GM19467 (cell line): Measurements from ENCODE around the gene NMNAT1.
"Not testable (repeated sequence)": the region's sequence is repeated elsewhere in the genome, so short reads cannot be mapped to it uniquely, and the experiment has no call there.

Experiments
- ATAC-seq: cut with Tn5 transposase; IDR thresholded peaks from one replicate; pipeline ENCODE4 v1.9.1; 2021; ENCODE audit warnings: mild to moderate bottlenecking, moderate library complexity; ENCODE audit not compliant: unreplicated experiment

Gene NMNAT1

DNA sequence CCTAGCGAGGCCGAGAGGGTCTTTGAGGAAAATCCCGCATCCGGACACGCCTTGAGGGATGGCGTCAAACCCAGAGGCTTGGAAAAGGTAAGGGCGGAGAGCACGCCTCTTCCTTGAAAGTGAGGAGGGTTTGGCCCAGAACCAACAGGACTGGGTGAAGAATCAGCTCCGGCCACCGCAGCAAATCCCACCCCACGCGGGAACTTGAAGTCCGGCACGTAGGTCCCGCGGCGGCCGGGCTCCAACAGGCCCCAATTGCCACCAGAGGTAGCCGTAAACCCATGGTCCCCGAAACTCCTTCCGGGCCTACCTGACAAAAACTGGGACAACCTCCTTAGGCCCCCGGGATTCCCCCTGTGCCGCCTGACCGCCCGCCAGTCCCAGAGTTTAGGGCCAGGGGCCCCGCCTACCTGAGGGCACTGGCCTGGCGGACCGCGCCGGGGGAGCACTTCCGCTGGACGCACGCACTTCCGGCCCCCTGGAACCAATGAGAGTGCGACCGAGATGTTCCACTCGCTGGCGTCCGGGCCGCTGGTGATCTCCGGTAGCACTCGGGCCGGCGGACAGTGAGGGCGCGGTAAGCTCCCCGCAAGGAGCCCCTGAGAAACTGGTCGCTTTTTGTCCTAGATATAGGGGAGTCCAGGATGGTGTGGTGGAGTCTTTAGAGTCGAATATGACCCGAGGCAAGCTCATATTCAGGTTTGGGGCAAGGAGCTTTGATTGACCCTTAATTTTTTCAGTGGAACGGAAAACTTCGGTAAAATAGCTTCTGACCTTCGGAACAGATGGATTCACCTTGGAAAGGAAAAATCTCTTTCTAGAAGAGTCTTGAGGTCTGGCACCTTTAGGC, at the start of gene NMNAT1, which contains the start of gene LZIC:
Gene NMNAT1 (plus strand): TSS at position 537 of the 850 bp plus-strand sequence. CDS start 28,599 bp downstream, outside the sequence.
Gene LZIC (minus strand): TSS at position 453 of the 850 bp plus-strand sequence. CDS start 6,772 bp downstream, outside the sequence.
- ATAC-seq, result peak; percentile 93

DNA sequence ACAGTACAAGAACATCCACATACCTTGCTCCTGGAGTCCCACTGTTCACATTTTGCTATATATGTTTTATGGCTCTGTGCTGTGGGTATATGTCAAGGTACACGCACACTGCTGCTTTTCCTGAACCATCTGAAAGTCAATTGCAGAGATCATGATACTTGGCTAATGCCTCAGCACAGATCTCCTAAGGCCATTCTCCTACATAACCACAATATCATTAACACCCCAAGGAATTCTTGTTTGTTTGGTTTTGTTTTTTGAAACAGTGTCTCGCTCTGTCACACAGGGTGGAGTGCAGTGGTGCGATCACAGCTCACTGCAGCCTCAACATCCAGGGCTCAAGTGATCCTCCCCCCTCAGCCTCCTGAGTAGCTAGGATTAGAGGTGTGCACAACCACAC, 49.2 kb upstream of the NMNAT1 start:
- ATAC-seq, result no peak

DNA sequence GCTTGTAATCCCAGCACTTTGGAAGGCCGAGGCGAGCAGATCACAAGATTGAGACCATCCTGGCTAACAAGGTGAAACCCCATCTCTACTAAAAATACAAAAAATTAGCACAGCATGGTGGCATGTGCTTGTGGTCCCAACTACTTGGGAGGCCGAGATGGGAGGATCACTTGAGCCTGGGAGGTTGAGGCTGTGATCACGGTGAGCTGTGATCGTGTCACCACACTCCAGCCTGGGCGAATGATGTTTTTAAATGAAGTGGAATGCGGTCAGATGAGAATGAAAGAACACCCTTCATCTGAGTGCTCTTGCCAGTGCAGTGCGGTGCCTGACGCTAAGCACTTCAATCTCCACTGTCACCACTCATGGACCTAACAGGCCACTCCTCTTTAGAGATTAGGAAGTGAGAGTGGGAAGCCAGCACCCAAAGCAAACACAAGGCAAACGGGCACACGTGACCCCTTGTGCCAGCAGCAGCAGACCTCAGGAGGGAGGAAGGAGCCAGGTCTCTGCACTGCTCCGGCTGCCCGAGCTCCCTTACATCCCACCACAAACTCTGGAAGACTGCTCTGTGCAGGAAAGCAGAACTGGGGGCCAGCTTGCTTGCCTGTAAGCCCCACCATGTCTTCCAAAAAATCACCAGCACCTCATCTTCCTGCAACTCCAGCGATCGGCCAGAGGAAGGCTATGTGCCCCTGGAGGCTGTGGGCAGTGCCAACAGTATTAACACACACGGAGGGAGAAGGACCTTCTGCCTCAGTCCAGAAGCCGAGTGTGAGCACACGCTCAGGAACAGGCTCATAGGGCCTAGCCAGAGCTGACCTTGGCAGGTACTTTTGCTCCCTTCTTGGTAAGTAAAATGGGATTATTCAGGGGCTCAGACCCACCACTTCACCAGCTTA, 42.9 kb upstream of the NMNAT1 start:
- ATAC-seq, result no peak

DNA sequence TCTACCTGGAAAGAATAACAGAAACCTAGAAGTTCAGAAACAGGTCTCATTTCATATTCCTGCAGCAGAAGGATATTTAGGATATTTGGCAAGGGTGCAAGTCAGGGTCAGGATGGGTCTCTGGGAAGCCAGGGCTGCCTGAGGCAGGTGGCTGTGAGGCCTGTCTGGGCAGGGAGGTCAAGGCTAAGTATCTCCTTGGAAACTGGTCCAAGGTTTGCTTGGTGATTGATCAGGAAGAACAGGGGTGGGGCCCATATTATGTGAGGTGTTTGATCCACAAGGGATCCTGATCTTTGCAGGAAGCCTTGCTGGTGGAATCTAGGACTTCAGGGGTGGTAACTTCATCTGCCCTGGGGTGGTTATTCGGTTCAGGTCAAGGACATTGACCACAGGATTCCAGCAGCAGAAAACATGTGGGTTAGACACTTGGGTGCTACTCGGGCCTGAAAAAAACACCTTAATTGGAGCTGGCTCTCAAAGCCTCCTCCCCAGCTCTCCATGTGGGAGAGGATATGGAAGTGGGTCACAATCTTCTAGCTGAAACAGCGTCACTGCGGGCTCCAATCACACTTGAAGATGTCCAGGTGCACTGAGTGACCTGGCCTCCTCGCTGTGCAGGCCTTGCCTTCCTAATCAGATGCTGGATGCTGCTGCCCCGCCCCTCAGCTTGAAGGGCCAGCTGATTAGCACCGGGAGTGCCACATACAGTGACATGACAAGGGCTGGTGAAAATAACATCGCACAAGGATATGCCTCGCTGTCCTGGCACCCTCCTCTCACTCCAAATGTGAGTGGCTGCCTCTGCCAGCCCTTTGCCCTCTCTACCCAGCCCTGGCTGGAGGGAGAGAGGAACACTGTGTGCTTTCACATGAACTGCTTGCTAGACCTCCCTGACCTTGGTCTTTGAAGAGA, 41.9 kb upstream of the NMNAT1 start:
- ATAC-seq, result no peak

DNA sequence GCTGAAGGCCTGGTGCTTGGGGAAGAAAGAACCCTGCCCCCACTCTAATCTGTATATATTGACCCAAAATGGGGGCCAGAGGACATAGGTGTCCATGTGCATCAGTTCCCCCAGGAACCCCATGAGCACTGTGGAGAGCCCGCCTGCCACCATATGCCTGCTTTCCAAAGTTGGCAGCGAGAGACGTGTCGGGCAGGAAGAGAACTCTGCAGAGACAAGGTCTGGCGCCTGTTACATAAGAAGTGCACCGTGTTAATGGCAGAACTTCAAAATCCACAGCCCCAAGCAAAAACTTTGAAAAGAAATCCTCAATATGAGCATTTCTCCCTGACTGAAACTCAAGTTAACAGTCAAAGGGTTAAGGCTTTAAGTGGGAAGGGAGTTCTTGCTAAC, 41.2 kb upstream of the NMNAT1 start:
- ATAC-seq, result no peak

DNA sequence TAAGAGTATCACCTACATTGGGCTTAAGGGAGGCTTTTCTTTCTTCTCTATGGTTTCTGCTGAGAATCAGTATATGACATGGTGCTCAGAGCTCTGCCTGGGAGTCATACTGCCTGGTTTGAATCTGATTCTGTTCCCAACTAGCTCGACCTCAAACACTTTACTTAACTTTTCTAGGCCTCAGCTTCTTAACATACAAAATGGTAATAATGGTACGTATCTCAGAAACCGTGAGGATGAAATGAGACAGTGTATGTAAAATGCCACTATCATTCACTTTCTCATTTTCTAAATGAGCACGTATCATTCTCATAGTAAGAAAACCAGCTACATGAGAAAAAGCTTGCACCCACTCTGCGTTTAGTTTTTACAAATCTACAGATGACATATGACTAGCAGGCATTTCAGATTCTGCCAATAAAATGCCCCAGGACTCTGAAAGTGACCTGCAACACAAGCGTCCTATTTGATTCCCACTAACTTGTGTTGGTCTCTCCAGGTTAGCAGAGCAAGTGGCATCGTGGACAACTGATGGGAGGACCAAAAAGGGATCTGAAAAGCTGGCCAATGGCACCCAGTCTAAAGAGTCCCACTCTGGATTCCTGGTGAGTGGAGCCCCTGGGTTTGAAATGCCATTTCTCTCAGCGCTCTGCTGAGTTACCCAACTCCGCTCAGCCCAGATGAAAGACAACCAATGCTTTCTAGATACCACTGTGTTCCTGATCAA, 39.3 kb upstream of the NMNAT1 start:
- ATAC-seq, result no peak

DNA sequence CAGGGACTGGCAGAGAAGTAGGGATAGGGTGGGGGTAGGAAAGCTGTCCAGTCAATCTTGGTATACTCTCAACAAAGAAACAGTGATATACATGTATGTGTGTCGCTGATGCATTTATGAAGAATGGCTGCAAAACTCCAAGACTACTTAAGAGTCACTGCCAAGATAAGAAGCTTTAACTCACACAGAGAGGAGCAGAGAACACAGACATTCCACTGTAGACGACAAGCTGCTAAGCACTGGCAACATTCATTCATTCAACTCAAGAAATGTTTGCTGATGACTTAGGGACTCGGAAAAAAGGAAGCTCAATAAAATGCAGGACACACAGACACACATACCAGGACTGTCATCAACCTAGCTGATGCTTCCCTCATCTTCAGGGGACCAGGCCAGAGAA, 38.7 kb upstream of the NMNAT1 start:
- no peak for ATAC-seq

DNA sequence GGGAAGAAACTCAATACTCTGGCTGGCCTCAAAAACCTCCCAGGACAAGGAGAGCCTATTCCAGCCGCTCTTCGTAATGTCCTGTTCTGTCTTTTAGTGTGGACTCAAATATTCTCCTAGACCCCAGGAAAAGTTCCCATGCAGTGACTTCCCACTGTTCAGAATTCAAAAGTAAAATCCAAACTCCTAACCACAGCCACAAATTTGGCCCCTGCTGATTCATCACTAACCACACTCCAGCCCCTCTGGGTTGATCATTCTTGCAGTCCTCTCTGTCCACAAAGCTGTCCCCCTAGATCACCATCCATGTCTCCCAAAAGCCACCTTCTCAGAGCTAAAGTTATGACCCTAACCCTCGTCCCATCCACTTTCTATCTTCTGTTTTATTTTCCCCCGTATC, 38.3 kb upstream of the NMNAT1 start:
- ATAC-seq, result no peak

DNA sequence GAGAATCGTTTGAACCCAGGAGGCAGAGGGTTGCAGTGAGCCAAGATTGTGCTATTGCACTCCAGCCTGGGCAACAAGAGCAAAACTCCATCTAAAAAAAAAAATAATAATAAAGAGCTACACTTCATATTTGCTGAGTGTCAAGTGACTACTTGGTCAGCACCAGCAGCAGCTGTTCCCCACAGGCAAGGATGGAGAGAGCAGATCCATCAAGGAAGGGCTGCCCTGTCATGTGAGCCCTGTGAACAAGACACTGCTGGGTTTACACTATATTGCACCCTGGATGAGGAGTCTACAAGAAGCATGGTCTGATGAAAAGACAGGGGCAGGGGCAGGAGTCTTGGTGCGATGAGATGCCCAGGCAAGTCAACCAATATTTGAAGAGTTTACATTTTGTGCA, 36.8 kb upstream of the NMNAT1 start:
- ATAC-seq, result no peak

DNA sequence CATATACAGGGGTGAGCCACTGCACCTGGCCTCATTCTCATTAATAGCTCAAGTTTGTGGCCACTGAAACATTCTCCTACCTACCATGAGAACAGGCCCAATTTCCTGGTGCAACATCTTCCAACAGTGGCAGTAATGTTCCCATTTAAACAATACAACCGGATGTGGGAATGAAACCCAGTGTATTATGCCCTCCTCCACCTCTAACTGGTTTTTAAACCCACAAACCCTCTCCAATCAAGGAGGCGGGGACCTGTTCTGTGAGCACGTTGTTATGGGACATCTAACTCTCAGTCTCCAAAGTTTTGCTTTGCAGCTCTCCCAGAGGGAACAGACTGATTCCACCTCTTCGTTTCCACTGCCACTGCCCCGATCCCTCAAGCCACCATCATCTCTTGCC, 35.8 kb upstream of the NMNAT1 start:
- no peak for ATAC-seq

DNA sequence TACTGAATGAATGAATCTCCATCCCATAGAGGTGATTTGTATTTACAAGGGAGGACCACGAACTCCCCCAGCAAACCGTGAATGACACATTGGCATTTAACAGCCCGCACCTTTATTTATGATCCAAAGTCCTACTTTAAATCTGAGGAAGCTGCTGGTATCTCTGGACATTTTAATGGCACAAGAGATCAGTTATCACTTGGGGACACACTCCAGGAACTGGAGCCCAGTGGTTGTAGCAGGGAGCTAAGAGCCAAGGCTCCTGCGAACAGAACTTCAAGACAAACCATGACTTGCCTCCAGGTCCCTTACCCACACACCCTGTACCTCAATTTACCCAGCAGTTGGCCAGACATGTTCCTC, 34.4 kb upstream of the NMNAT1 start:
- no peak for ATAC-seq

DNA sequence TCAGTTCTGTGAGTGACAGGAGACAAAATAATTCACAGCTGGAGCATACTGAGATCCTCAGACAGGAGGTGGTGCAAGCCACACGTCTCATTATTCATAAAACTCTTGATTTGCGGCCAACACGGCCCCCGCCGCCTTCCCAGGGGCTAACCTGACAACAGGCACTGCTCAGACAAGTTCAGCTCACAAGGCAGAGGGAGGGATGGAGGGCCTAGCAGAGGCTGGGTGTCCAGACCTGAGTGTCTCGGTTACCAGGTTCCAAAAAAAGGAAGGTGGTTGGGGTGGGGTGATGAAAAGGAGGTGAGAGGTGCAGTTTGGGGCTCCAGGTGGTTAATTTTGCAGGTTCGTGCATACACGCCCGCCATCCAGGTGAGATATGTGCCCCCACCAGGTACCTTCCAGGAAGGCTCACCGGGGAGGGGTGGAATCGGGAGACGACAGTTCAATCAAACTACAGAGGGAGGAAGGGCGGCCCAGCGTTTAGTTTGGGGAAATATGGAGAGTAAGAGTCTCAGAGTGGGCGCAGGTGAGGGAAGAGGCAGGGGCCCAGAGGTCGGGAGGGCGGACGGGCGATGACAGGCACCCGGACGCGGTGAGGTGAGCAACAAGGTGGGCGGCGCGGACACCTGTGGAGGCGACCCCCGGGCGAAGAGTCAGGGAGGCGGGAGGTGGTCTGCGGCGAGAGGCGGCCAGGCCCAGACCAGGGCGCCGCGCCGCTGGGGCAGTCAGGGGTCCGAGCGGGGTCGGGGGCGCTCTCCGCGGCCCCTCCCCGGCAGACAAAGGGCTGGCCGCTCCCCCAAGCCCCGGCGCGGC, 33.8 kb upstream of the NMNAT1 start:
- no peak for ATAC-seq

DNA sequence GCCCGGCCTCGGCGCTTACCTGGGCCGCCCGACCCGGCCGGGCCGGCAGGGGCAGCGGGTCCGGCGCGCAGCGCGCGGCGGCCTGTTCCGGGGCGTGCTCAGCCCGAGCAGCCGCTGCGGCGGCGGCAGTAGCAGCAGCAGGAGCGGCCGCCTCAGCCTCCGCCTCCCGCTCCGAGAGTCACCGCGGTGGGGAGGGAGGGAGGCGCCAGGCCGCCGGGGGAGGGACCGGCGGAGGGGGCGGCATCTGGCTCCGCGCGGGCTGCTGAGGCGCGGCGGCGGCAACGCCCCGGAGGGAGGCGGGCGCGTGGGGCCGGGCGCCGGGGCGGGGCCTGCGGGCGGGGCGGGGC, 33.2 kb upstream of the NMNAT1 start, which contains the start of gene CTNNBIP1:
Gene CTNNBIP1 (minus strand): TSS at position 194 of the 347 bp plus-strand sequence. CDS start 38,205 bp downstream, outside the sequence.
- ATAC-seq, result peak; percentile 75

DNA sequence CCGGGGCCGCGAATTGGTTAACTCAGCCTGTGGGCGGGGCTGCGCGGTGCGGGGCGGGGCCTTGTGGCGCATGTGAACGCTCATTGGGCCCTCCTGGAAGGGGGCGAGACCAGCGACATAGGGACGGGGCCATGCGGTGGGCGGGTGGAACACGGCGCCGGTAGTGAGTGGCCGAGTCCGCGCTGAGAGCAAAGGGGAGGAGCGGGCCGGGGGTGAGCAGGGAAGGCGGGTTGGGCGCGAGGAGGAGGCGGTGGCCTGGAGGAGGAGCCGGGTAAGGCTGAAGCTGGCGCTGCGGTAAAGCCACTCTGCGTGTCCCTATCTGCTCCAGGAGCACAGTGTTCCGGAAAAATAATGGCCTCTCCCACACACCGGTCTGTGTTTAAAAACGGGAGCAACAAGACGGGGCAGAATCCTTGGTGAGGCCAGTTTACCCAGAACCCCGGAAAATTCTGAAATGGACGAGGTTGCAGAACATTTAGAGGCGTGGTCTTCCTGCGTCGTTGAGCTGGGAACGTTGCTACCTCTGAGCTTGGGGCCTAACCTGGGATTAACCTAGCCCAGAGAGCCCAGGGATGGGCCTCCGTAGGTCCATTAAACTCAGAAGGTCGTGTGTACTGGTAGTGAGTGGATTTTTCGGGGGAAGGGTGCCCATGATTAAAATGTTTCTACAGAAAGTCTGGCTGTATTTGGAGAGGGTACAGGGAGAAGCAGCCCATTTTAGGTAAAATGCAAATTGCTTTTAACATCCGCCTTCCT, 32.7 kb upstream of the NMNAT1 start:
- ATAC-seq, result peak; percentile 91

DNA sequence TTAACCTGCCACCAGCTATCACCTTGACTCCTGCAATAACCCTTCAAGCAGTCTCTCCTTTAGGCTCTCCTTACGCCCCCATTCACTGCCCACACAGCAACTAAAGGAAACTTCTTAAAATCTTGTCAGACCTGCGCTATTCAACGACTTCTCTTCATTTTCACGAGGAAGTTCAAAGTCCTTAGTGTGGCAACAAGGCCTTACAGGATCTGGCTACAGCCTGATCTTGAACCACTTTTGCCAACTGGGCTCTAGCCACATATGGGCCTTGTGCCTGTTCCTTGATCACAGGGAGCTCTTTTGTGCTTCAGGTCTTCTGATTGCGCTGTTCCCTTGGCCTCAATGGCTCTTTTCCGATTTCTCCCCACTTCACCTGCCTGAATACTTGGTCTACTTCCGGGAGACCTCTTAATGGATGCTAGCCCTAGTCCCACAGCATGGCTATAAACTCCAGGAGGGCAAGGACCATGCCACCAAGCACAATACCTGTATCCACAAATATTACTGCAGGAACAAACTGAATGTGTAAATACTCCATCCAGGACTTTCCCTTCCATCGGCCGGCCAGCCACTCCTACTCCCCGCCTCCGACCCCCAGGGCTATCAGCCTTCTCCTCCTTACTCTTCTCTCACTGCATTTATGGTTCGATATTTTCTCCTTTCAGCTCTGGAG, 30.9 kb upstream of the NMNAT1 start:
- ATAC-seq, result no peak

DNA sequence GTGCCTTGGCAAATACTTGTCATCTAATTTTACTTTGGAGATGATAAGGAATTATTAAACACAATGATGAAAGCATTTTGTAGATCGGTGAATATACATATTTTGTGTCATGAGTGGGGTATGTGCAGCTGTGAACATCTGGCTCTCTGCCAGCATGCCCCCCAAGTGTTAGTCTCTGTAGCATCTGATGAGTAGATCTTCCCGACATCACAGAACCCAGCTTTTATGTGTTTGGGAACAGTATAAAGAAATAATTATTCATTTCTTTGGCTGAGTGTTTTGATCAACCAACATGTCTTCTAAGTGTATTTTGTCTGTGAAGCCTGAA, 28.7 kb upstream of the NMNAT1 start:
- no peak for ATAC-seq

DNA sequence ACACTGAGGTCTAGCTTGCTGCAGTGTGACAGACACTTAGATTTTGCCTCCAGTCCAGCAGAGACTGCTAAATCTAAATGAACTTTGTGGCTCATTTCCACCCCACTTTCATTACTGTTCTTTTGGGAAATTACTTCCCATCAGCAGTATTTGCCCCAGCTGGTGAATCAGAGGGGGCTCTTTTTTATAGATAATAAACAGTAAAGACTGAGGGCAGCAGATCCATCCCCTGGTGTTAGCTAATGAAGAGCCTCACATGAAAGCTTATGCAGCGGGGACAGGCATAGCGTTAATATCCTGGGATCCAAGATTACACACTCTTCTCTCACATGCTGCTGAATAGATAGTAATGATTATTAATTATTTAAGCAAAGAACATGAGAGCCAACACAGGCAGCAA, 26.8 kb upstream of the NMNAT1 start:
- no peak for ATAC-seq

DNA sequence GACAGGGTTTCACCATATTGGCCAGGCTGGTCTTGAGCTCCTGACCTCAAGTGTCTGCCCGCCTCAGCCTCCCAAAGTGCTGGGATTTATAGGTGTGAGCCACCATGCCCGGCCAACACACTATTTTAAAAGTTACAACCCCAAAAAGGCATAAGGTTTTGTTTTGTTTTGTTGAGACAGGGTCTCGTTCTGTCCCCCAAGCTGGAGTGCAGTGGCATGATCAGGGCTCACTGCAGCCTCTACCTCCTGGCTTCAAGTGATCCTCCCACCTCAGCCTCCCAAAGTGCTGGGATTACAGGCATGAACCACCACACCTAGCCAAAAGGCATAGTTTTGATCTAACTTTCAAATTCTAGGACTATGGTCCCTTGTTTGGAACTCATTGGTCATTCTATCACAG, 25.8 kb upstream of the NMNAT1 start:
- ATAC-seq, result not testable (repeated sequence)
